GM18517 (cell line): Measurements from ENCODE around the gene RPS2.
"Not testable (repeated sequence)": the region's sequence is repeated elsewhere in the genome, so short reads cannot be mapped to it uniquely, and the experiment has no call there.

Experiments
- ATAC-seq: cut with Tn5 transposase; IDR thresholded peaks from one replicate; pipeline ENCODE4 v1.9.1; 2021; ENCODE audit warnings: mild to moderate bottlenecking, moderate library complexity; ENCODE audit not compliant: unreplicated experiment

Gene RPS2

DNA sequence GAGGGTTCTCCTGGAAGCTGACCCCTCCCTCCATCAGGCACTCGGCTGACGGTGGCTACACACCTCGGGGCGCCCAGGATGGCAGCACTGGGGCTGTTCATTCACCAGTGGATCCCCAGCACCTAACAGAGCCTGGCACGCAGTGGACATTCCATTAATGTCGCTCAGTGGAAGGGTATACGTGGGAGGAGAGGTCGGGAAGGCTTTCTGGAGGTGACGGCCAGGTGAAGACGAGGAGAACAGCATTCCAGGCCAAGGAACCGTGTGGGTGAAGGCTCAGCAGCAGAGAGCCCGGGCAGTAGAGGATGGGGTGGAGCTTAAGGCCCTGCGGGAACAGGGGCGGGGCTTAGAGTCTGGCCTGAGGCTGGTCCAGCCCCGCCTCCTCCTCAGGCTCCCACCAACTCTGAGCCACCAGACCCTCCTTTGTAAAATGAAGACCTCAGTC, 43.9 kb downstream of the RPS2 start:
- no peak for ATAC-seq

GRCh38 chr16:1920122-1920521, 44.5 kb downstream of the RPS2 start:
- ATAC-seq, result not testable (repeated sequence)

DNA sequence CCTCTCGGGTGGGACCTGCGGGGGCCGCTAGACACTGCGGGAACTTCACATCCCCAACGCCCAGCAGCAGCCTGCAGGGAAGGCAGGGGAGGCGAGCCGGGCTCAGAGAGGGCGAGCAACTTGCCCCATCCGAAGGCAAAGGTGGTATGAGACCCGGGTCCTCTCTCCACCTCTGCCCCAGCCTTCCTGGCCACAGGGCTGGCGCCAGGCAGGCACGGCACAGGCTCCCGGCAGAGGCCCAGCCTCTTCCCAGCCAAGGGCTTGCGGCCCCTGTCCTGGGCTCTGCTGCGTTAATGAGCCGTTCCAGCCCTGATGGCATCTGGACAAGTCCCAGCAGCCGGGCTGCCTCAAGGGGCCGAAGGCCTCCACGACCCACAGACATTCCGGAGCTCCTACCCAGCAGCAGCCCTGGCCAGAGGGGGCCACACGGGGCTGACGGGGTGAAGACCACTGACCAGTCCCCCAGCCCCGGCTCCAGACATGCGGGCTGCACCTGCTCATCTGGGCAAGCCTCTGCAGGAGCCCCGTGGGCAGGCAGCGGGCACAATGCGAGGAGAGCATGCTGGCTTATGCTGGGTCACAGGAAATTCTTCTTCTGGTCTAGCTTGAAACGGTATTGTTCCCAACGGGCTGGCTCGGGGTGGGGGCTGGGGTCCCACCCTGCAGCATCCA, 45.2 kb downstream of the RPS2 start:
- ATAC-seq, result no peak

DNA sequence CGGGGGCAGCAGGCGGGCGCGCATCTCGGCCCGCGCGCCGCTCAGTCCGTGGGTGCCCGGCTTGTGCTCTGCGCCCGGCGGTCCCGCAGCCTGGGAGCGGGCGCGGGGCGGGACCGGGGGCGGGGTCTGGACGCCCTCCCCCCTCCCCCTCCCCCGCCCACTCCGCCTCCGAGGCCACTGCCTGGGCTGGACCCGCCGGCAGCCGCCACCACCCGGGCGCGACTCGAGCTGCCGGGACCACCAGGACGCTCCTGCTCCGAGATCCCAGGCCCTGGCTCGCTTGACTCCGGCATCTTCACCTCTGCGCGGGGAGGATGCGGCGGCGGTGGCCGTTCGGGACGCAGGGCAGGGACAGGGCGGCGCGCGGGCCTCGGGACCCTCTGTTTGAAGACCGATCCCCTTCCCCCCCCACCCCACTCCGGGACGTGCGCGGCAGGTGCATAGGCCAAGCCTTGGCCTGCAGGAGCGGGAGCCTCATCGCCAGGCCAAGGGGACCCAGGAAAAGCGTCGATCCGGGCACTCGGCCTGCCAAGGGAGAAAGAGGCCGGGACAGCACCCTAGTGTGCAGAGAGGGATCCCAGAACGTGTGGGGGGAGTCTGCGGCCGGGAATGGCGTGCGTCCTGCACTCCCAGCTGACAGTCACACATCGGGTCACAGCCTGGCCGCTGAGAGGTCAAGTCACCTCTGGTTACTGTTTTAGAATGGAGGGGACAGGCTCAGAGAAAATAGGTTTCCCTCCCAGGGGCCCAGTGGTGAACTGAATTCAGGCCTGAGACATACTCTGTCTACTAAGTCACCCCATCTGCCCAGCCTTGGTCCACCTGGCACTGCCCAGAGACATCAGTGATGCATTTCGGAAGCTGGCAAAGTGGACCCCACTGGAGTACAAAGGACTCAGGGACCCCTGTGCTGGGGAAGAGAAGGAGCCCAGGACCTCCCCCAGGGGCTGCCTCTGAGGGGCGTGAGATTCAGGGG, 46.0 kb downstream of the RPS2 start, which contains the start of gene HS3ST6:
Gene HS3ST6 (minus strand): TSS at position 65 of the 976 bp plus-strand sequence. CDS start 92 bp downstream, outside the sequence.
- ATAC-seq, result no peak

DNA sequence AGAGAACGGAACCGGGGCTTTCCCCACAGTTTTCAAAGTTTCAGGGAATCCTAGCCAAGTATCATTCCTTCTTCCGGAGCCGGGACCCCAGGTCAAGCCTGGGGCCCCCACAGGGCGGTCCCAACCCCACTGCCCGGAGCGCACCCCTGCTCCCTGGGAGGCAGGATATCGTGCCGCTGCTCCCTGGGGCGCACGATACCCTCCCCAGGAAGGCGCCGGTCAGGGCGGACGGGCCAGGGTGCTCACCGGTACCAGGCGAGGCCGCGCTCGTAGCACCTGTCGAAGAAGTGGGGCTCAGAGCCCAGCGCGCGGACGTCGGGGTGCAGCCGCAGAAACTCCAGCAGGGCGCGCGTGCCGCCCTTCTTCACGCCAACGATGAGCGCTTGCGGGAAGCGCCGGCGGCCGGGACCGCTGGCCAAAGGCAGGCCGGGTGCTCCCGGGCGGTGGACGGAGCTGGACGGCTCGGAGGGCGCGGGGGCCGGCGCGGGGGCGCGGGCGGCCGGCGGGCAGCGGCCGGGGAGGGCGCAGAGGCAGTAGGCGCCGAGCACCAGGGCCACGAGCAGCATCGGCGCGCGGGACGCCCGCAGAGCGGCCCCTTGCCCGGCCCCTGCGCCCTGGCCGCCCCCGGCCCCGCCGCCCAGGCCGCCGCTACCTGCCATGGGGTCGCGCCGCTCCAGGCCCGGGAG, 46.8 kb downstream of the RPS2 start:
- no peak for ATAC-seq

GRCh38 chr16:1917056-1917664, 47.5 kb downstream of the RPS2 start:
- no peak for ATAC-seq

- ATAC-seq, result no peak
Observed at GRCh38 chr16:1916640-1916990, 48.0 kb downstream of the RPS2 start.

- no peak for ATAC-seq
Observed at GRCh38 chr16:1915732-1916639, 48.6 kb downstream of the RPS2 start.

- ATAC-seq, result no peak
Observed at GRCh38 chr16:1914988-1915387, 49.6 kb downstream of the RPS2 start.

GRCh38 chr16:1914084-1914608, 50.5 kb downstream of the RPS2 start:
- ATAC-seq, result no peak

DNA sequence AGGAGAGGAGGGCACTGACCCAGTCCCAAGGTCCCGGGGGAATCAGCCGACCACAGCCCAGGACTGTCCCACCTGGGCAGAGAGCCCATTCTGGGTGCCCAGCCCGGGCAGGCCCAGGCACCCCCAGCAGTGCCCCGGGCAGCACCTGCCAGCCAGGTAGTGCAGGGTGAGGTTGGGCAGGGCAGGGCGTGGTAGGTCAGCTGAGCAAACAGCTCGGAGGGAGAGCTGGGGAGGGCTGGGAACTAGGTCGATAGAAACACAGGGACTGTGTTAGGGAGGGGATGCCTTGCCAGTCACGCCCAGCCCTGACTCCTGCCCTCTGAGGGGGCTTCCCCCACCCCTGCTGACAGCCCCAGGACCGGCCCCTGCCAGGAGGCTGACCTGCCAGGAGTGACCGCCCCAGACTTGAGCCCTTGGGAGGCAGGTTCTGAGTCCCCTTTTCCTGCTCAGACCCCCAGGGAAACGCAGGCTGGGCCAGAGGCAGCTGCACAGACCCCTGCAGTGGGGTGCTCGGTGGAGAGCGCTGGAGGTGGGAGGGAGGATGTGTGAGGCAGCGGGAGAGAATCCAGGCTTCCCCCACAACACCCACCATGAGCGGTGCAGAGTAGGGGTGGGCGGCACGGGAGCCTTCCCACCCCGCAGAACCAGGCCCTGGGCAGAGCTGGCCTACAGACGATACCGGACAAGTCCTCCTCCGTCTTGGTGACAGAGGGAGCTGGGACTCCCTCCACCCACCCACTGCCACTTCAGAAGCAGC, 51.1 kb downstream of the RPS2 start:
- ATAC-seq, result no peak

- no peak for ATAC-seq
Observed at GRCh38 chr16:1912215-1912543, 52.4 kb downstream of the RPS2 start.
